ENCODE results near the gene ADAMTS3. TPM values are rescaled to one million over a fixed set of nuclear protein-coding genes. Genes with fewer than 3 reads are reported as not detected.

ADAMTS3 gene
- total and polyA plus RNA-seq, 8 donors, result 0.13 to 6.8 (median 0.24) TPM; not detected in 2

- H3K27ac ChIP-seq, result no peak overlapping the region
- H3K9me3 ChIP-seq, result peaks cover 0 to 5% (median 0%) of the 10 kb centered on the region in 4 donors
- no peak for TF ChIP-seq POLR2AphosphoS5 (IDR thresholded peaks at IDR 0.05)
- no peak for TF ChIP-seq EP300 (IDR thresholded peaks at IDR 0.05)
- TF ChIP-seq POLR2A (IDR thresholded peaks at IDR 0.05), result no peak
- no peak for TF ChIP-seq CTCF (IDR thresholded peaks at IDR 0.05)
- no peaks in the 10 kb centered on the region for H3K4me1 ChIP-seq
- H3K27me3 ChIP-seq, result no peaks in the 10 kb centered on the region
- no peaks in the 10 kb centered on the region for H3K36me3 ChIP-seq
- WGBS, 5 donors, result 58 to 62% (median 61%) methylated on average over 4 of the region's 4 CpGs
- intact Hi-C loops (cut with DNase I; ENCODE audit: low total_unique reads), result no loop called here
- no peak for DNase-seq
- no peak overlapping the region for H3K4me3 ChIP-seq
These were observed 79.8 kb downstream of the ADAMTS3 start for GRCh38 chr4:72489267-72489666.

- H3K27me3 ChIP-seq, result no peaks in the 10 kb centered on the region
- TF ChIP-seq POLR2AphosphoS5 (IDR thresholded peaks at IDR 0.05) (no peak), CTCF (IDR thresholded peaks at IDR 0.05) (no peak), POLR2A (IDR thresholded peaks at IDR 0.05) (no peak), EP300 (IDR thresholded peaks at IDR 0.05) (no peak)
- intact Hi-C loops (cut with DNase I; ENCODE audit: low total_unique reads), result no loop called here
- H3K9me3 ChIP-seq, result peaks cover 0 to 9% (median 0%) of the 10 kb centered on the region in 4 donors
- H3K27ac ChIP-seq, result no peak overlapping the region
- no peak overlapping the region for H3K4me3 ChIP-seq
- no peaks in the 10 kb centered on the region for H3K36me3 ChIP-seq
- DNase-seq, result no peak
- H3K4me1 ChIP-seq, result no peaks in the 10 kb centered on the region
These were observed 82.0 kb downstream of the ADAMTS3 start for GRCh38 chr4:72486991-72487390.

- DNase-seq, result no peak
- WGBS, 5 donors, result 67 to 89% (median 77%) methylated on average over 1 of the region's 1 CpG
- H3K27ac ChIP-seq, result no peak overlapping the region
- H3K4me1 ChIP-seq, result no peaks in the 10 kb centered on the region
- no peaks in the 10 kb centered on the region for H3K36me3 ChIP-seq
- intact Hi-C loops (cut with DNase I; ENCODE audit: low total_unique reads), result no loop called here
- no peak overlapping the region for H3K4me3 ChIP-seq
- no peaks in the 10 kb centered on the region for H3K27me3 ChIP-seq
- no peak for TF ChIP-seq EP300 (IDR thresholded peaks at IDR 0.05)
- no peak for TF ChIP-seq POLR2A (IDR thresholded peaks at IDR 0.05)
- no peak for TF ChIP-seq POLR2AphosphoS5 (IDR thresholded peaks at IDR 0.05)
- no peak for TF ChIP-seq CTCF (IDR thresholded peaks at IDR 0.05)
- peaks cover 0 to 9% (median 0%) of the 10 kb centered on the region in 4 donors for H3K9me3 ChIP-seq
These were observed 84.0 kb downstream of the ADAMTS3 start for GRCh38 chr4:72484981-72485380.

GRCh38 chr4:72473434-72473900, 95.6 kb downstream of the ADAMTS3 start:
- DNase-seq, result no peak
- TF ChIP-seq CTCF (IDR thresholded peaks at IDR 0.05) (no peak), EP300 (IDR thresholded peaks at IDR 0.05) (no peak), POLR2AphosphoS5 (IDR thresholded peaks at IDR 0.05) (no peak), POLR2A (IDR thresholded peaks at IDR 0.05) (no peak)
- 50 to 91% (median 79%) methylated on average over 1 of the region's 1 CpG for WGBS, 5 donors
- Histone ChIP-seq H3K27ac (no peak overlapping the region), H3K9me3 (no peaks in the 10 kb centered on the region), H3K27me3 (no peaks in the 10 kb centered on the region), H3K36me3 (no peaks in the 10 kb centered on the region), H3K4me3 (no peak overlapping the region), H3K4me1 (no peaks in the 10 kb centered on the region)
- intact Hi-C loops (cut with DNase I; ENCODE audit: low total_unique reads), result no loop called here

Measured in stomach (tissue), 9 donors.